ENCODE data around the gene NMRAL1.

NMRAL1 gene

DNA sequence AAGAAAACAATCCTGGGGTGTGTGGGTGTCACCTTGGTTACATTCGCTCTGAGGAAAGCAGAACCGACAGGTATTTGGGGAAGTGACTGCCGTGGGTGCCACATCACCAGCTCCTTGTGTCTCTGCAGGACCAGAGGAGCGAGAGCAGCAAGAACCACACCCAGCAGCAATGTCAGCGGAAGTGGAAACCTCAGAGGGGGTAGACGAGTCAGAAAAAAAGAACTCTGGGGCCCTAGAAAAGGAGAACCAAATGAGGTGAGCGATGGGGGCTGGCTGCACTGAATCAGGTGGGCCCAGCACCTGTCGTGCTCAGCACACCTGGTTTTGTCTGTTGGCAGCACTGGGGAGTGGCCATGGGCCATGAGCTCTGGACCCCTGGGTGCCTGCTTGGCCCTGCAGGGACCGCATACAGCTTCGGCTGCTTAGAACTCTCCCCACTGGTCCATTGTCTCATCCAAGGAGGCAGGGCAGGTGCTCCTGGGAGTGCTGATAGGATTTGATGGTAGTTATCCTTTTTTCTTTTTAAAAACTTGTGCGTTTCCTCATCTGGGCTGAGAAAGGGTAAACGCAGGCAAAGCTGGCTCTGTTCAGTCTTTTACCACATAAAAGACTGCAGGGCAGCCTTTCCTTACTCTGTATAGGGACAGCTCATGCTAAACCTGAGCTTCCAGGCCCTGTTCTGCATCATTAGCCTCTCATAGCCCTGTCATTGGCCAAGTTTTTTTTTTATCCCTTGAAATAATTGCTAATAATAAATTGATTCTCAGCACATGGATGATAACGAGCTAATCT, 31.1 kb upstream of the NMRAL1 start:
- DNase-seq (ENCODE audit: low read depth in 2 of 2): peak; percentile 31 to 62

DNA sequence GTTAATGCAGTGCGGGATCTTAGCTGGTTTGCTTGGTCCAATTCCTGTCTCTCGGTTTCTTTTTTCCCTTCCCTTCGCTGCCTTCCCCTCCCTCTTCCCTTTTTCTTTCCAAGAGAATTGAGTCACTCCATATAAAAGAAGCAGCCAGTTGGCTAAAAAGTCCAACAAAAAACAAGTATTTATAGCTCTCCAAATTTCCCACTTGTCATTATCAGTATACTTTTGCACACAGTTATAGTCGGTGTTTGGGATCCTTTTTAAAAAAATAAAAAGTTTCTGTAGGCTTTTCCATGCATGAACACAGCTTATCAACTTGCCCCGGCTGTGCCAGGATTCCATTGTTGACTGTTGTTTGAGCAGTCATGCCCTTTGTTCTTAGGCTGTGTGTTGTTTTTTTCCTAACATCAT, 26.6 kb upstream of the NMRAL1 start:
- no peak for DNase-seq (ENCODE audit: low read depth in 2 of 2)

DNA sequence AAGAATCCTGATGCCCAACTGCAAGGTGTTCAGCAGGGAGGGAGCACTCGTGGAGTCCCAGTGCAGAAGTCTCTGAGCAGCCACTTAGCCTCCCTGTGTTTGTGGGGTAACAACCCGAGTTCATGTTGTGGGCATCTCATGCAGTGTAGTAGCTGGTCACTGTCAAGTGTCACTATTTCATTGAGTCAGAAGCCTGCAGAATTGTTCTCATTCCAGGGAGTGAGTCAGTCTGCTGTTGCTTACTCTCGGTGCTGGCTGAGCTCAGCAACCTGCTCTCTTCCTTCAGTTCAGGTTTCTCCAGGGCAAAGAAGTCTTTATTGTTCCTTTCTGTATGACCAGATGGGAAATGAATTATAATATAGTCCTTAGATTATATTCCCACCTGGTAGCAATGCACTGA, 25.8 kb upstream of the NMRAL1 start:
- no peak for DNase-seq (ENCODE audit: low read depth in 2 of 2)

DNA sequence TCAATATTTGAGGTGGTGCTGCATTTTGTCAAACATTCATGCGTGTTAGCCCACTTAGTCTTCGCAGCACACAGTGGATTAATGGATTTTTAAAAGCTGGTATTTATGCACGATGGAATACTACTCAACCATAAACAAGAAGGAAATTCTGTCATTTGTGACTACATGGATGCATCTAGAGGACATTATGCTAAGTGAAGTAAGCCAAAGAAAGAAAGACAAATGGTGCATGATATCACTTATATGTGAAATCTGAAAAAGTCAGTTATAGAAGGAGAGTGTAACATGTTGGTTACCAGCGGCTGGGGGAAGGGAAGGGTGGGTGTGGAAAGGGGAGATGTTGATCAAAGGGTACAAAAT, 24.8 kb upstream of the NMRAL1 start:
- DNase-seq (ENCODE audit: low read depth in 2 of 2): no peak

- no peak for DNase-seq (ENCODE audit: low read depth in 2 of 2)
These were observed 24.2 kb upstream of the NMRAL1 start for GRCh38 chr16:4498546-4499195.

DNA sequence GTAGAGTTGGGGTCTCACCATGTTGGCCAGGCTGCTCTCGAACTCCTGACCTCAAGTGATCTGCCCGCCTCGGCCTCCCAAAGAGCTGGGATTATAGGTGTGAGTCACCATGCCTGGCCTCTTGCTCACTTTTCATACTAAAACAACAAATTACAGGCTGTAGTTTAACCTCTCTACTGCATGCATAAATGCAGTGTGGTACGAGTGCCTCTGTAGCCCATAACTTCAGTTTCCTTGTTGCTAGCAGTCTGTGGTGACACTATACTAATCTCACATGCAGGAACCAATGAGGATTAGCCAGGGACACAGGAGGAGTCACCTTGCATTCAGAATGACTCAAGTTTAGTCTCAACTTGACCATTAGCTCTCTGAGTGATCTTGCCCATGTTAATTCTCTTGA, 21.9 kb upstream of the NMRAL1 start:
- no peak for DNase-seq (ENCODE audit: low read depth in 2 of 2)

DNA sequence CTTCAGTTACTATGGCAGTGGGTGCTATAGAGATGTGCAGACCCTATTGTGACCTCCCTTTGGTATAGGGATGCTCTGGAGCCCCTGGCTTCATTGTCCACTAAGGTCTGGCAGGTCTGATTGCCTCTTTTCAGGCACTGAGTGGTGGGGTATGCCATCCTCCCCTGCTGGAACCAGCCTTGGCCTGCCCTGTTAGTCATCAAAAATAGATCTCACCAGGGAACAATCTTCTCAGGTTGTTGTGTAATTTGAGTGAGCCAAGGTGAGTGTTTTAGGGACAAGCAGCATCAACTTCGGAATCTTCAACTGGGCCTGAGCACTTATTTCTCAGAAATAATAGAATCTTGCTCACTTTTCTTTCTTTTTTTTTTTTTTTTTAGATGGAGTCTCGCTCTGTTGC, 21.3 kb upstream of the NMRAL1 start:
- no peak for DNase-seq (ENCODE audit: low read depth in 2 of 2)

DNA sequence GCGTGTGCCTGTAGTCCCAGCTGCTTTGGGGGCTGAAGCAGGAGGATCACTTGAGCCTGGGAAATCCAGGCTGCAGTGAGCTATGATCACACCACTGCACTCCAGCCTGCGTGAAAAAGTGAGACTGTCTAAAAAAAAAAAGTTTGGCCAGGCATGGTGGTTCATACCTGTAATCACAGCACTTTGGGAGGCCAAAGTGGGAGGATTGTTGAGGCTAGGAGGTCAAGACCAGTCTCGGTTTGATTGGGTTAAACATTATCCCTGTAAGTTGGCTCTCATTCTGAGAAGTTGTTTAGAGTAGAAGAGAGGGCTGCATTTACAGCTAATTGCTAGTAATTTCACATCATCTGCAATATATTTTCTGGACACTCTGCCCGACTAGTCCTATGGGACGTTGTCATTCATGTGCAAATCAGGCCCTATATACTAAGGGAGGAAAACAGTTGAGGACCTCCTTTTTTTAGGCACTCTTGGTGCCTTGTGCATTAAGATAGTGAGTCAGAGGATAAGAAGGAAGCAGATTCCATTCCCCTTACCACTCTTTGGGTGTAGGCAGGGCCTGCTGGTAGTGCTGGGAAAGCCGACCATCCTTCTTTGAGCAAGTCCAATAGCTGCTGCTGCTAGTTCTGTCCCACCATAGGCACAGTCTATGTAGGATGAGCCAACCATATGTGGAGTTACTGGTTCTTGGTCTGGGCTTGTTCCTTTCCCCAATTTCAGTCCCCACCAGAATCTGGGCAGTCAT, 20.5 kb upstream of the NMRAL1 start:
- DNase-seq (ENCODE audit: low read depth in 2 of 2): no peak

DNA sequence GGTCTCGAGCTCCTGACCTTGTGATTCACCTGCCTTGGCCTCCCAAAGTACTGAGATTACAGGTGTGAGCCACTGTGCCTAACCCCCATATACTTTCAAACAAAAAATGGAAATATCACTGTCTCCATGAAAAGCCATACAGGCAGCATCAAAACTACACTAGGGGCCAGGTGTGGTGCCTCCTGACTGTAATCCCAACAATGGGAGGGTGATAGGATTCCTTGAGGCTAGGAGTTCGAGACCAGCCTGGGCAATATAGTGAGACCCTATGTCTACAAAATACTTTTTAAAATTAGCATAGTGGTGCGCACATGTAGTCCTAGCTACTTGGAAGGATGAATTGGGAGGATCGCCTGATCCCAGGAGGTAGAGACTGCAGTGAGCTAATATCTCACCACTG, 17.5 kb upstream of the NMRAL1 start:
- DNase-seq (ENCODE audit: low read depth in 2 of 2): no peak

DNA sequence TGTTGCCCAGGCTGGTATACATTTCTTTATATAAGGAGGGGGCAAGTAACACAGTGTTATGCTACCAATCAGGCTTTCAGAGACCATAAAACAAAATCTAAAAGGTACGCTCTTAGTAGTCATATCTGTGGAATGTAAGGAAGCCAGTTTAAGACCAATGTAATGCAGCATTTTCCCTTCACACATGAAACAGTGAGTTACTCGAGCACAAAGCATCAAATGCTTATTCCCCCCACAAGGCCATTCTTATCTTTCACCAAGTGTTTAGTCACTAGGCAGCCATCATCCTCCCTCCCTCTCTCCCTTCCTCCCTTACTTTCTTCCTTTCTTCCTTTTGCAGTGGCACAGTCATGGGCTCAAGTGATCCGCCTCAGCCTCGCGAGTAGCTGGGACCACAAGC, 14.6 kb upstream of the NMRAL1 start:
- DNase-seq (ENCODE audit: low read depth in 2 of 2): no peak

- no peak for DNase-seq (ENCODE audit: low read depth in 2 of 2)
These were observed 14.1 kb upstream of the NMRAL1 start for GRCh38 chr16:4488499-4488967.

- DNase-seq (ENCODE audit: low read depth in 2 of 2): no peak
These were observed 13.6 kb upstream of the NMRAL1 start for GRCh38 chr16:4487955-4488498.

DNA sequence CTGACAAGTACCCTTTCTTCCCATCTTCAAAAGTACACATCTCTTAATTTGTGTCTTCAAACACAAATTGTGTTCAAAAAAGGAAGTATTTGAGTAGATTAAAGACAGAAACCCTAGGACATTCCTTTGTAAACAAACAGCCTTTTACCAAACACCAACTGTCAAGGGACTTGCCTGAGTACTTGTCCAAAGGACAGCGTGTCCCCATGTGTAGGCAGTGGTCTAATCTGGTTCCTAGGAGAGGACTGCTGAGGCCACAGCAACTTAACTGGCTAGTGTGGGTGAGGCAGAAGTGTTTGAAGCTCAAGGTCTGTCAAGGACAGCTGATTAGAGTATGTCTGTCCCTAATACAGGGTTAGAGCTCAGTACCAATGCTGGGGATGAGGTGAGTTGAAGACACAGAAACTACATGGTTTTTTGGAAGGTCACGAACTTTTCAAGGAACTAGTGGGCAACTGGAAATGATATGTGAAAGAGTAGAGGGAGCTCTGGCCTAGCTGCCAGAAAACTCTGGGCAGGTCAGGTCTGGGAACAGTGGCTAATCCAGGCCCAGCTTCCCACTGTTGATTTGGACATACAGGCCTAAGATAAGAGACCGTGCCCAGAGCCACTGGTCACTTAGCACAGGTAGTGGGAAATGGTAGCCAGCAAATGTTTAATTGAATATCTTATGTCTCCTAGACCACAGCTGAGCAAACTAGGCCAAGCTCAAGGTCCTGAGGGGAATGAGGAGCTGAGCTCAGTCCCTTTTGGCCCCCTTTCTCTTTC, 11.9 kb upstream of the NMRAL1 start:
- DNase-seq (ENCODE audit: low read depth in 2 of 2): no peak

- no peak for DNase-seq (ENCODE audit: low read depth in 2 of 2)
These were observed 7.5 kb upstream of the NMRAL1 start for GRCh38 chr16:4481963-4482362.

DNA sequence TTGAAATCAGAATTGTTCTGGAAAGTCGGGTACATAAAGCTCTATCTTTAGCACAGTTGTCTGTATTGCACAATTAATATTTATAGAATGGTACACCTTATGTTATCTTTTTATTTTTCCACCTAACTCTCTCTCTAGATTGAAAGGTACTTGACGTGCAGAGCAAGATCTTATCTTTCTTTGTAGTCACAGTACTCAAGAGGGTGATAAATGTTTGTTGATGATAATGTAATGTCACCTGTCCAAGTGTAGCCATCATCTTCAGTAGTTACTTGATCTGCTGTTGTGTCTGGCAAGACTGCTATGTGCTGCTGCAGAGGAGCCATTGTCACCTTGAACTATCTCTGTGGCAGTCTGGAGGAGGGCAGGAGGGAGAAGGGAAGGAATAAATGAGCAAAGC, 7.1 kb upstream of the NMRAL1 start:
- DNase-seq (ENCODE audit: low read depth in 2 of 2): no peak

DNA sequence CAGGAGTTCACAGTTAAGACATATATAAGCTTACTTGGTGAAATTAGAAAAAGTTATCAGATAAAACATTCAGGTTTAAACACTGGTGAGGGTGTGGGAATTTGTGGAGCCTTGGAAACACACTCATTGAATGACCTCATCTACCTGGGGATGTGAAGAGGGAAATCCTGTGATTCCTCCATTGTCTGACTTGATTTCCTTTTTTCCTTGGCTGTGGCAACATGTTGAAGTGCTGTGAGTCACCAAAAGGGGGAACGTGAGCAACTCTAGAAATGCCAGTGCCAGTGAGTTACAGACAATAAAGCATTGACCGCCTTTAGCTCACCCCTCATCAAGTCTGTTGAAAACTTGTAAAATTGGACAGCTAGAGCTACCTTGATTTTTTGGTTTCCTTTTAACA, 3.5 kb upstream of the NMRAL1 start:
- DNase-seq (ENCODE audit: low read depth in 2 of 2): no peak

DNA sequence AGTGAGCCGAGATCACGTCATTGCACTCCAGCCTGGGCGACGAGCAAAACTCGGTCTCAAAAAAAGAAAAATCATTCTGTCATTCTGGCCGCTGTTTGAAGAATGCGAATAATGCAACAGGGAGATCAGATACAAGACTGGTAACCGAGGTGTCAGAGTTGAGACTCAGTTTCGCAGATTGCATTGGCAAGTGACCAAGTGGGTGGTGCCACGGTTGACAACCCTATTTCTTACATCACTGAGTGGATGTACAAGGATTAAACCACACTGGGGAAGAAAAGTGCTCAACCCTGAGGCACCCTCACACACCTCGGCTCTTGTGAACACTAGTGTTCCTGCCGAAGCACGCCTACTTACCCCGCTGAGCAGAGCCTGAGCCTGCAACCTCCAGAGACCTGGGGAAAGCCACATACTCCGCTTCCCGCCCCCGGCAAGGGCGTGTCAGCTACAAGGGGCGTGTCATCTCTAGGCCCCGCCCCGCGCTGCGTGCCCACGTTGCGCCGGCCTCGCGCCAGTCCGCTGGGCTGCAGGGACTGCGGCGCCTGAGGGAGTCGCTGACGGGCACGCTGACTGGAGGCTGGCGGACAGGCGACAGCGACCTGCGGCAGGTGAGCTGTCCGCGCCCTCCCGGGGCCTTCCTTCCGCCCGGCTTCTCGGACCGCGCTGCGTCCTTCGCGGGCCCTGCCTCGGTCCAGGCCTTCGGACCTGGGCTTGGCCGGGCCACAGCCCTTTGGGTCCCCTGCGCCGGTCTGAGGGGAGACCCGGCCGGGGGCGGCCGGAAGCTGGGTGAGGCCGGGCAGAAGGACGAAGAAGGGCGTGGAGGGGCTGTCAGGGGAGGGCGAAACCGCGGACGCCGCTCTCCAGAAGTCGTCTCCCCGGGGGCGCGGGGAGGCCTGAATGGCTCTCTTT, 1.7 kb upstream of the NMRAL1 start, which contains the start of gene HMOX2:
Gene HMOX2 (plus strand): TSS at position 519 of the 909 bp plus-strand sequence. CDS start 29,127 bp downstream, outside the sequence.
- DNase-seq (ENCODE audit: low read depth in 2 of 2): peak; percentile 82 to 89

DNA sequence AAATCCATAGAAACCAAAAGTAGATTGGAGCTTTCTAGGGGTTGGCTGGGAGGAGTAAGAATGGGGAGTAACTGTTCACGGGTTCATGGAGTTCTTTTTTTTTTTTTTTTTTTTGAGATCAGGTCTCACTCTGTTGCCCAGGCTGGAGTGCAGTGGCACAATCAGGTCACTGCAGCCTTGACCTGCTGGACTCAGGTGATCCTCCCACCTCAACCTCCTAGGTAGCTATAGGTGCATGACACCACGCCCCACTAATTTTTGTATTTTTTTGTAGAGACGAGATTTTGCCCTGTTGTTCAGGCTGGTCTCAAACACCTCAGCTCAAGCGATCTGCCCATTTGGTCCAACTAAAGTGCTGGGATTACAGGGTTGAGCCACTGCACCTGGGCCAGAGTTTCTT, 1.5 kb downstream of the NMRAL1 start:
- DNase-seq (ENCODE audit: low read depth in 2 of 2): no peak

GRCh38 chr16:4471869-4472268, 2.6 kb downstream of the NMRAL1 start:
- no peak for DNase-seq (ENCODE audit: low read depth in 2 of 2)

DNA sequence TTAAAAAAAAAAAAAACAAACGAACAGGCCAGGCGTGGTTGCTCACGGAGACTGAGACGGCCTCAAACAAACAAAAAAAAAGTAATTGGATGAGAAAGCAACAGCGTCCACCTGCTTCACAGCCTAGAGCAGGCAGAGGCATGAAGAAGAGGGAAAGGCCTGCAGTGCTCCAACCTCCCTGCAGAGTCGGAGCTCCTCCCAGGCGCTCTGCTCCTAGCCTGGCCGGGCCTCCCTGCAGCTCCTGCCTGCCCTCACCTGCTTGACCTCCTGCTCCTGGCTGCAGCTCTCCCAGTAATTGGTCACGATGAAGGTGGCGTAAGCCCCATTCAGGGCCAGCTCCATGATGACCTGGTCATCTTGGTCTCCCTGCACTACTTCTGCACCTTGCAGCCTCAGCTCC, 5.5 kb downstream of the NMRAL1 start:
- DNase-seq (ENCODE audit: low read depth in 2 of 2): no peak

DNA sequence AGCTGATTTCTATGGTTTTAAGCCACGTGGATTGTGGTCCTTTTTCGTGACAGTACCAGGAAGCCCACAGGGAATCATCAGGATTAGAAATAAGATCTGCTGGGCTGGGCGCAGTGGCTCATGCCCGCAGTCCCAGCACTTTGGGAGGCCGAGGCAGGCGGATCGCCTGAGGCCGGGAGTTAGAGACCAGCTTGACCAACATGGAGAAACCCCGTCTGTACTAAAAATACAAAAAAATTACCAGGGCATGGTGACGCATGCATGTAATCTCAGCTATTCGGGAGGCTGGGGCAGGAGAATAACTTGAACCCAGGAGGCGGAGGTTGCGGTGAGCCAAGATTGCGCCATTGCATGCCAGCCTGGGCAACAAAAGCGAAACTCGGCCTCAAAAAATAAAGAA, 6.5 kb downstream of the NMRAL1 start:
- no peak for DNase-seq (ENCODE audit: low read depth in 2 of 2)

Data from stimulated activated CD8-positive, alpha-beta memory T cell treated with anti-CD3 and anti-CD28 coated beads, Interleukin-15, amount 100 ng/mL, for 4 hours (primary cell).